ENCODE results near the gene YPEL5. TPM values are rescaled to one million over a fixed set of nuclear protein-coding genes. Genes with fewer than 3 reads are reported as not detected.
A peak's percentile ranks its signal among the peaks of the same experiment; 100 is the strongest.

The YPEL5 gene
- total RNA-seq, 4 donors from 2014 or later = 39.8 to 75.1 (median 59.0) TPM

DNA sequence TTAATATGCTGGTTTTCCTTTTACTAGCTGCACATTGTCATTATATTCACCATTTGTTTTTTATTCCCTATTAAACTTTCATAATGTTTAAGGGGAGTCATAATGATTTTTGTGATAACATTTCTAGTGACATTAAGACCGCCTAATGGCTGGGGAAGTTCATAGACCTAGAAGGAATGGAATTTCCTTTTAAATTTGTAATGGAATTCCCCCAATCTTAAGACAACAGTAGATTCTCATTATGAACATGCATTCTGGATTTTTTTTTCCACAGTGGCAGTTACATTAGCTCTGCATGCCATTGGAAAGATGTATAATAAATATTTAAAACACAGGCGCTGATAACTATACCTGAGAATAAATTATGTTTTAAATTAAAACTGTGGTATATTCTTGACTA is 8.4 kb downstream of the YPEL5 start:
- peaks cover 0 to 39% (median 0%) of the 10 kb centered on the region in 3 donors for H3K36me3 ChIP-seq
- peaks cover 0 to 32% (median 4%) of the 10 kb centered on the region in 4 donors for H3K4me1 ChIP-seq
- no peak for DNase-seq
- H3K4me3 ChIP-seq = no peak overlapping the region
- TF ChIP-seq, protein P1, sequence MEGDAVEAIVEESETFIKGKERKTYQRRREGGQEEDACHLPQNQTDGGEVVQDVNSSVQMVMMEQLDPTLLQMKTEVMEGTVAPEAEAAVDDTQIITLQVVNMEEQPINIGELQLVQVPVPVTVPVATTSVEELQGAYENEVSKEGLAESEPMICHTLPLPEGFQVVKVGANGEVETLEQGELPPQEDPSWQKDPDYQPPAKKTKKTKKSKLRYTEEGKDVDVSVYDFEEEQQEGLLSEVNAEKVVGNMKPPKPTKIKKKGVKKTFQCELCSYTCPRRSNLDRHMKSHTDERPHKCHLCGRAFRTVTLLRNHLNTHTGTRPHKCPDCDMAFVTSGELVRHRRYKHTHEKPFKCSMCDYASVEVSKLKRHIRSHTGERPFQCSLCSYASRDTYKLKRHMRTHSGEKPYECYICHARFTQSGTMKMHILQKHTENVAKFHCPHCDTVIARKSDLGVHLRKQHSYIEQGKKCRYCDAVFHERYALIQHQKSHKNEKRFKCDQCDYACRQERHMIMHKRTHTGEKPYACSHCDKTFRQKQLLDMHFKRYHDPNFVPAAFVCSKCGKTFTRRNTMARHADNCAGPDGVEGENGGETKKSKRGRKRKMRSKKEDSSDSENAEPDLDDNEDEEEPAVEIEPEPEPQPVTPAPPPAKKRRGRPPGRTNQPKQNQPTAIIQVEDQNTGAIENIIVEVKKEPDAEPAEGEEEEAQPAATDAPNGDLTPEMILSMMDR (IDR thresholded peaks at IDR 0.05) = no peak
- no peak for TF ChIP-seq POLR2A (IDR thresholded peaks at IDR 0.05)
- no peak overlapping the region for H3K27ac ChIP-seq
- no peaks in the 10 kb centered on the region for H3K27me3 ChIP-seq
- H3K9me3 ChIP-seq = no peaks in the 10 kb centered on the region

DNA sequence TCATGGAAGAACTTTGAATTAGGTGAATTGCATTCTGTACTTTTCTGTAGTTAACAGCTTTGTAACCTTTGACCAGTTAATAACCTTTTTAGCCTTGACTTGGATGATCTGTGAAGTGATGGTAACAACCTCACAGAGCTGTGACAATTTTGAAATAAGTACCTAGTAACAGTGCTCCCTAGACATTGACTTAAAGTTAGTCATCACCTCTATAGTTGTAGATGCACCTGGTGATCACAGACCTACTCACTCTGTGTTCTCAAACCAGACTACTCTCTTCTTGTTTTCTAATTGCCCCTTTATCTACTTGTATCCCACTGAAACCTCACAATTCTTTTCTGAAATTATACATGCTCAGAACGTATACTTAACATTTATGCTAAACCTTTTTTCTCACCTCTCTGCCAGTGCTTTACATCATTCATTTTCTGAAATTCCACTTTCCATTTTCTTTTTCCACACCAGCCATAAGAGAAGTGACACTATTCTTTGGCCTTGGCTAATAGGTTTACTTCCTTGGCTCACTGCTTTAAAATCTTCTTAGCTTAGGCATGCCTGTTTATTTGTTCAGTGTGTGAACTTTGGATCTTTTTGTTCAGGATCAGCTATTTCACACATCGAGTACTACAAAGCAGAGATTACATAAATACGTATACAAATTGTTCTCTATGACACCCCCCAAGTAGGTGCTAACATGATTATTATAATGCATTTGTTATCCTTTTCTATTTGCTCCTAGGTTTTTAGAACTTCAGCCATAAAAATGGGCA is 9.3 kb downstream of the YPEL5 start:
- Histone ChIP-seq H3K4me3 (no peak overlapping the region), H3K4me1 (peaks cover 0 to 23% (median 0%) of the 10 kb centered on the region in 4 donors), H3K36me3 (peaks cover 0 to 44% (median 0%) of the 10 kb centered on the region in 3 donors), H3K27ac (peak overlapping the region in 1 of 4 donors; percentile 10), H3K27me3 (no peaks in the 10 kb centered on the region), H3K9me3 (no peaks in the 10 kb centered on the region)
- no peak for DNase-seq
- TF ChIP-seq POLR2A (IDR thresholded peaks at IDR 0.05) = no peak
- TF ChIP-seq, protein P1 (IDR thresholded peaks at IDR 0.05) = no peak

DNA sequence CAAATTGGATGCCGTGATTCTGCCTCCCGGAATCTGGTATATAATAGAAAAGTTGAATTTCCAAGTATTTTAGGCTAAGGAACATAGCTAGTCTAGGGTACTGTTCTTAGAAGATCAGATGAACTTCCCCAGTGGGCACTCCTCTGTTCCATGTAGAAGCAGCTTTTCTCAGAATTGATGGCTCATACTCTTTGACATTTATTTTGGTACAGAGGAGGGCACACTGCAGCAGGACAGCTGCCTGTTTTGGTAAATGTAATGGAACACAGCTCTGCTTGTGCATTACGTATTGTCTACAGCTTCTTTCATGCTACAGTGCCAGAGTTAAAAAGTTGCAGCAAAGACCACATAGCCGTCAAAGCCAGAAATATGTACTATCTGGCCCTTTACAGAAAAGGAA is 10.8 kb downstream of the YPEL5 start:
- H3K36me3 ChIP-seq = peaks cover 0 to 44% (median 0%) of the 10 kb centered on the region in 3 donors
- peaks cover 0 to 22% (median 0%) of the 10 kb centered on the region in 4 donors for H3K4me1 ChIP-seq
- H3K27ac ChIP-seq = no peak overlapping the region
- TF ChIP-seq, protein P1 (IDR thresholded peaks at IDR 0.05) = no peak
- no peak for TF ChIP-seq POLR2A (IDR thresholded peaks at IDR 0.05)
- no peaks in the 10 kb centered on the region for H3K9me3 ChIP-seq
- no peak overlapping the region for H3K4me3 ChIP-seq
- no peaks in the 10 kb centered on the region for H3K27me3 ChIP-seq
- DNase-seq = no peak

- Histone ChIP-seq H3K27me3 (no peaks in the 10 kb centered on the region), H3K9me3 (no peaks in the 10 kb centered on the region)
Measured at GRCh38 chr2:30159766-30160165, 13.0 kb downstream of the YPEL5 start.

DNA sequence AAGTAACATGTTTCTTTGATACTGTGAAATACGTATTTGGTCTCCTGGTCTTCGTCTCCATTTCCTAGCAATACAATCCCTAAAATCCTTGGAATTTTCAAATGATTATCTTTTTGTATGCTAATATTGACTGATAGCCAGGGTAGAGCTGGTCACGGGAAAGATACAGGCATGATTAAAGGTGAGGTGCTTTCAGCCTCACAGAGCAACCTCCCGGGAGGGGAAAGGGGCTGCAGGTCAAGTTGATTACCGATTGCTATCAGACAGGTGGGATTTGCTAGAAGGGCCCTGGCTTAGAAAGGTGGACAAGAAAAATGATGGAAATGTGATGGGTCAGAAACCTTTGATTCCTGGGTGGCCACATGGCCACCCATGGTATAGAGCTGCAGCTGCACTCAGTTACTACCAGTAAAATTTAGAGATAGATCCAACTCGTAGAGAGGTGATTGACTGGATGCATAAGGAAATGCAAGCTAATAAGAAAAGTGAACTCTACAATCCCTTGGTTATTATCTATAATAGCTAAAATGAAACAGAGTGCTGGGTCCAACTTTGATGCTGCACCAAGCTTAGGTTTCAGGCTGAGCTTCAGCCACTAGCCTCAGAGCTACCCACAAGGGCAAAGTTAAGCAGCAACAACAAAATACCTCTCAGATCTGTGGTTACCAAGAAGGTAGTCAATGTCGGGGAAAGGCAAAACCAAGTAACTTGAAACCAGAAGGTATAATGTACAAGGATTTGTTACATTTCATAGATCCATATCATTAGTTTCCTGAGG is 15.3 kb downstream of the YPEL5 start:
- TF ChIP-seq, protein P1 (IDR thresholded peaks at IDR 0.05) = no peak
- no peaks in the 10 kb centered on the region for H3K27me3 ChIP-seq
- H3K4me3 ChIP-seq = no peak overlapping the region
- H3K9me3 ChIP-seq = no peaks in the 10 kb centered on the region
- peaks cover 0 to 35% (median 0%) of the 10 kb centered on the region in 3 donors for H3K36me3 ChIP-seq
- no peaks in the 10 kb centered on the region for H3K4me1 ChIP-seq
- no peak for DNase-seq
- H3K27ac ChIP-seq = no peak overlapping the region

More at GRCh38 chr2:30159766-30160165, 13.0 kb downstream of the YPEL5 start:
- TF ChIP-seq, protein P1 (IDR thresholded peaks at IDR 0.05) = no peak
- no peak for TF ChIP-seq POLR2A (IDR thresholded peaks at IDR 0.05)
- no peak for DNase-seq
- Histone ChIP-seq H3K4me1 (peaks cover 0 to 18% (median 0%) of the 10 kb centered on the region in 4 donors), H3K27ac (no peak overlapping the region), H3K36me3 (peaks cover 0 to 44% (median 0%) of the 10 kb centered on the region in 3 donors), H3K4me3 (no peak overlapping the region)
